Esophagus squamous epithelium (tissue), 4 donors: ENCODE measurements around the gene APOL1.

Source experiments
- CTCF ChIP-seq, 6 experiments: fragments of 450-650 bp in 4 of 6; fragments of 200-600 bp in 2 of 6; sonication (generic) in 2 of 6; IDR thresholded peaks; one replicate each; pipeline ENCODE4 v1.5.1; 2016 to 2019; ENCODE audit warnings: antibody characterized with exemption in 6 of 6, mild to moderate bottlenecking in 4 of 6, moderate library complexity in 4 of 6
- POLR2A ChIP-seq, 4 donors: fragments of 450-650 bp; IDR thresholded peaks; one replicate each; pipeline ENCODE4 v1.6.1; 2017; ENCODE audit warnings: antibody characterized with exemption in 4 of 4, mild to moderate bottlenecking in 4 of 4, moderate library complexity in 3 of 4

- TF ChIP-seq CTCF (IDR thresholded peaks at IDR 0.05) (no peak), POLR2A (IDR thresholded peaks at IDR 0.05) (no peak)
Observed at GRCh38 chr22:36258701-36259614, 6.0 kb downstream of the APOL1 start.
